Activated CD4-positive, alpha-beta T cell treated with anti-CD3 and anti-CD28 coated beads, Interleukin-2, amount 10 ng/mL, durations not matched to agents 24 days and 14 days (primary cell): ENCODE results near the gene ESPNL. TPM values are rescaled to one million over a fixed set of nuclear protein-coding genes. Genes with fewer than 3 reads are reported as not detected.
"Not testable (repeated sequence)": the region's sequence is repeated elsewhere in the genome, so short reads cannot be mapped to it uniquely, and the experiment has no call there.

ENCODE experiments used
- DNase-seq: peaks from one replicate; pipeline ENCODE4 v3.0.0; 2022
- H3K27ac Mint-ChIP-seq: one replicate; pipeline ENCODE4 v1.8.0; 2022; ENCODE audit warnings: mild to moderate bottlenecking, mixed read lengths
- H3K27me3 Mint-ChIP-seq: one replicate; pipeline ENCODE4 v1.8.0; 2022; ENCODE audit warnings: mixed read lengths
- H3K36me3 Mint-ChIP-seq: one replicate; pipeline ENCODE4 v1.8.0; 2022; ENCODE audit warnings: low read depth, mild to moderate bottlenecking, mixed read lengths
- H3K4me1 Mint-ChIP-seq: one replicate; pipeline ENCODE4 v1.8.0; 2021; ENCODE audit warnings: mixed read lengths
- H3K4me3 Mint-ChIP-seq: one replicate; pipeline ENCODE4 v1.8.0; 2022; ENCODE audit warnings: mild to moderate bottlenecking, moderate library complexity, mixed read lengths
- H3K9me3 Mint-ChIP-seq: one replicate; pipeline ENCODE4 v1.8.0; 2021; ENCODE audit warnings: mixed read lengths
- intact Hi-C: fragments of 100-400 bp; cut with micrococcal nuclease; formaldehyde crosslinking; loops from one replicate; pipeline ENCODE4 v1.15.1; 2023
- total RNA-seq: library from RNA; stranded (reverse); gene quantifications from 2 replicates; pipeline ENCODE4 v1.2.3, GENCODE V29; 2022

Gene ESPNL
- total RNA-seq, 1 donor from 2014 or later = 0.07 TPM

GRCh38 chr2:238066218-238066617 lies 33.9 kb upstream of the ESPNL start:
- Mint-ChIP-seq H3K4me1 (peaks cover 65% of the 10 kb centered on the region), H3K36me3 (peaks cover 78% of the 10 kb centered on the region), H3K9me3 (peaks cover 8% of the 10 kb centered on the region), H3K4me3 (peak overlapping the region; percentile 39), H3K27ac (peak overlapping the region; percentile 78), H3K27me3 (no peaks in the 10 kb centered on the region)
- intact Hi-C loops = no loop called here
- DNase-seq = no peak

DNA sequence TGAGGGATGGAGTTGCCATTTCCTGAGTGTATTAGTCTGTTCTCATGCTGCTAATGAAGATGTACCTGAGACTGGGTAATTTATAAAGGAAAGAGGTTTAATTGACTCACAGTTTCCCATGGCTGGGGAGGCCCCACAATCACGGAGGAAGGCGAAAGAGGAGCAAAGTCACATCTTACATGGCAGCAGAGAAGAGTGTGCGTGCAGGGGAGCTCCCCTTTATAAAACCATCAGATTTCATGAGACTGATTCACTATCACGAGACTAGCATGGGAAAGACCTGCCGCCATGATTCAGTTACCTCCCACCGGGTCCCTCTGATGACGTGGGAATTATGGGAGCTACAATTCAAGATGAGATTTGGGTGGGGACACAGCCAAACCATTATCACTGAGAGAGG lies 33.4 kb upstream of the ESPNL start:
- DNase-seq = not testable (repeated sequence)

DNA sequence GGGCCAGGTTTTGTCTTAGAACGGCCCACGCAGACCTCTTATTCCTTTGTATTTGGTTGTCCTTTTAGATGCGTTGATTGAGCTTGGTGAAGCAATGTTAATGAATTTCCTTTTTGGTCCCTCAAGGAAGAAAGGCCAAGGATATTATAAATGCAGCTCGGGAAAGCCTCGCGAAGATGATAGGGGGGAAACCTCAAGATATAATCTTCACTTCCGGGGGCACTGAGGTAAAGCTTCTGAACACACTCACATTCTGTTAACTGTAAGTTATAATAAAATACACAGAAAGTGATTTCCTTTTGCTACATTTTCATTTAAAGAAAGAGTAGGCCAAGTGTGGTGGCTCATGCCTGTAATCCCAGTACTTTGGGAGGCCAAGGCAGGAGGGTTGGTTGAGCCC lies 32.2 kb upstream of the ESPNL start:
- Mint-ChIP-seq H3K9me3 (peaks cover 18% of the 10 kb centered on the region), H3K36me3 (peaks cover 85% of the 10 kb centered on the region), H3K27me3 (no peaks in the 10 kb centered on the region), H3K27ac (peak overlapping the region; percentile 26), H3K4me3 (peak overlapping the region; percentile 39), H3K4me1 (peaks cover 58% of the 10 kb centered on the region)
- no peak for DNase-seq
- intact Hi-C loops = no loop called here

More for the DNA sequence above, 33.4 kb upstream of the ESPNL start:
- H3K27me3 Mint-ChIP-seq, H3K9me3 Mint-ChIP-seq, intact Hi-C loops: not testable (repeated sequence)
- peaks cover 64% of the 10 kb centered on the region for H3K4me1 Mint-ChIP-seq
- H3K27ac Mint-ChIP-seq = peak overlapping the region; percentile 78
- peaks cover 78% of the 10 kb centered on the region for H3K36me3 Mint-ChIP-seq
- H3K4me3 Mint-ChIP-seq = peak overlapping the region; percentile 39

DNA sequence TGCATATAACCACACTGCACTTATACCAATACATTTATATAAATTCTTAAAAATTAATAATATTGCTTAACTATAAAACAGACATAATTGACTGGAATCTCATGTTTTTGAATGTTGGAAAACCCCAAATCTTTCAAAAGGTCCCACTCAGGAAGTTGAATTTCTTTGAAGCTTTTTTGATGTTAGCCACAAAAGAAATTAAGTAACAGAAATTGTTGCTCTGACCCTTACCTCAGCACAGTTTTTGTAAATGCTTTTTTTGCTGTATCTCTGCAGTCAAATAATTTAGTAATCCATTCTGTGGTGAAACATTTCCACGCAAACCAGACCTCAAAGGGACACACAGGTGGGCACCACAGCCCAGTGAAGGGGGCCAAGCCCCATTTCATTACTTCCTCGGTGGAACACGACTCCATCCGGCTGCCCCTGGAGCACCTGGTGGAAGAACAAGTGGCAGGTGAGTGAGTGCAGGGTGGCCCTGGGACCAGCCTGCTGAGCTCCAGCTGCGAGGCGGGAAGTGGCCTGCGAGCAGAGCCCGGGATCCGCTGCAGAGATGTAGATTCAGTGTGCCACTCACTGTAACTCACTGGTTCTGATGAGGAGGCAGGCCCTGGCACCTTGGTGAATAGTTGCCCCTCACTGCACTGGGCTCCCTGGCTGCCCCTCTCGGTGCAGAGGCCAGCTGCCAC lies 31.0 kb upstream of the ESPNL start:
- H3K36me3 Mint-ChIP-seq = peaks cover 87% of the 10 kb centered on the region
- intact Hi-C loops = no loop called here
- H3K4me1 Mint-ChIP-seq = peaks cover 46% of the 10 kb centered on the region
- peak; percentile 69 for DNase-seq
- peak overlapping the region; percentile 68 for H3K4me3 Mint-ChIP-seq
- no peaks in the 10 kb centered on the region for H3K27me3 Mint-ChIP-seq
- H3K9me3 Mint-ChIP-seq = peaks cover 20% of the 10 kb centered on the region
- H3K27ac Mint-ChIP-seq = peak overlapping the region; percentile 70

GRCh38 chr2:238069877-238070276 lies 30.3 kb upstream of the ESPNL start:
- H3K4me3 Mint-ChIP-seq = peak overlapping the region; percentile 68
- DNase-seq = no peak
- no peak overlapping the region for H3K27ac Mint-ChIP-seq
- peaks cover 24% of the 10 kb centered on the region for H3K9me3 Mint-ChIP-seq
- intact Hi-C loops = no loop called here
- peaks cover 47% of the 10 kb centered on the region for H3K4me1 Mint-ChIP-seq
- no peaks in the 10 kb centered on the region for H3K27me3 Mint-ChIP-seq
- H3K36me3 Mint-ChIP-seq = peaks cover 88% of the 10 kb centered on the region

DNA sequence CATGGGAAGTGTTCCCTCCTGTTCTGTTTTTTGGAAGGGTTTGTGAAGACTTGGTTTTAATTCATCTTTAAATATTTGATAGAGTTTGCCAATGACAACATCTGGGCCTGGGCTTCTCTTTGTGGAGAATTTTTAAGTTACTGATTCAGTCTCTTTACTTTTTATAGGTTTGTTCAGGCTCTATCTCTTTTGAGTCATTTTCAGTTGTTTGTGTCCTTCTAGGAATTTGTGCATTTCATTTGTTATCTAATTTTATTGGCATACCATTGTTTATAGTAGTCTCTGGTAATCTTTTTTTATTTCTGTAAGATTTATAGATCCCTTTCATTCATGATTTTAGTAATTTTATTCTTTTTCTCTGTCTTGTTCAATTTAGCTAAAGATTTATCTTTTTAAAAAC lies 24.7 kb upstream of the ESPNL start:
- intact Hi-C loops = no loop called here
- Mint-ChIP-seq H3K36me3 (peaks cover 80% of the 10 kb centered on the region), H3K4me1 (peaks cover 19% of the 10 kb centered on the region), H3K27ac (peak overlapping the region; percentile 2), H3K4me3 (no peak overlapping the region), H3K27me3 (no peaks in the 10 kb centered on the region), H3K9me3 (peaks cover 26% of the 10 kb centered on the region)
- DNase-seq = no peak

DNA sequence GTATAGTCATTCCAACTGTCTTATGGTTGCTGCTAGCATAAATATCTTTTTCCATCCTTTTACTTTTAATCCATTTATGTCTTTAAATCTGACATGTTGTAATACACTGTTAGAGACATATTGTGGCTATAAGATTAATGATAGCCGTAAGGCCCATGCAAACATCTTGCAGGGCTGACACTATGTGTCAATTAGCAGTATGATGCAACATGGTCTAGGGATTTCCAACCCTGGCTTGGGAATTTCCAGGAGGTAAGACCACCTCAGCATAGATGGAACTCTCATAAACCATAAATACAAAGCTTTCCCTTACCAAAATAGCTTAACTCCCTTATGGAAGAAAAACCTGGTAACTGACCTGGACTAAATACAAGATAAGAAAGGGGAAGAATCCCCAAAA lies 22.8 kb upstream of the ESPNL start:
- no peak for DNase-seq
- Mint-ChIP-seq H3K4me3 (no peak overlapping the region), H3K27ac (no peak overlapping the region), H3K36me3 (peaks cover 87% of the 10 kb centered on the region), H3K4me1 (peaks cover 13% of the 10 kb centered on the region), H3K27me3 (no peaks in the 10 kb centered on the region), H3K9me3 (peaks cover 22% of the 10 kb centered on the region)
- intact Hi-C loops = no loop called here

- Mint-ChIP-seq H3K27ac (no peak overlapping the region), H3K9me3 (peaks cover 10% of the 10 kb centered on the region), H3K4me1 (peaks cover 10% of the 10 kb centered on the region), H3K4me3 (no peak overlapping the region), H3K27me3 (no peaks in the 10 kb centered on the region), H3K36me3 (peaks cover 83% of the 10 kb centered on the region)
- intact Hi-C loops = no loop called here
- DNase-seq = no peak
Measured at GRCh38 chr2:238079874-238080327, 20.2 kb upstream of the ESPNL start.

- Mint-ChIP-seq H3K4me1 (peaks cover 4% of the 10 kb centered on the region), H3K27me3 (no peaks in the 10 kb centered on the region), H3K36me3 (peaks cover 83% of the 10 kb centered on the region), H3K4me3 (no peak overlapping the region), H3K27ac (no peak overlapping the region), H3K9me3 (peaks cover 5% of the 10 kb centered on the region)
- DNase-seq = no peak
- intact Hi-C loops = no loop called here
Measured at GRCh38 chr2:238080518-238080917, 19.6 kb upstream of the ESPNL start.

DNA sequence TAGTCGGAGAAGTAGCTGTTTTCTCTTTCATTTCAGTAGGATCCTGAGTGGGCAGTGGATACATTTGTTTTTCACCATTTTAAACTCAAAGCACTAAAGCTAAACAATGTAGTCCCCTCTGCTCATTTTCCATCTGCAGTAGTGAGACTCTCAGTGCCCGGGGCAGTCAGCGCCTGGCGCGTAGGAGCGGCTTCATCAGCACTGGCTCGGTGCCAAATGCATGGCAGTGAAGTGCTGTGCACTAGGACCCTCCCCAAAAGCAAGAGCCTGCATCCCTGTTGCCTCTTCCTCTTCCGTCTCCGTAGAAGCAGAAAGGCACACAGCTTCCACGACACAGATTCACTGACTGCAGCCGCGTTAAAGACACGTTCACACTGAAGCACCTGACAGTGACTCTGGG lies 19.0 kb upstream of the ESPNL start:
- Mint-ChIP-seq H3K27me3 (no peaks in the 10 kb centered on the region), H3K4me3 (no peak overlapping the region), H3K36me3 (peaks cover 84% of the 10 kb centered on the region), H3K27ac (no peak overlapping the region), H3K4me1 (peaks cover 6% of the 10 kb centered on the region), H3K9me3 (peaks cover 5% of the 10 kb centered on the region)
- intact Hi-C loops = no loop called here
- no peak for DNase-seq

DNA sequence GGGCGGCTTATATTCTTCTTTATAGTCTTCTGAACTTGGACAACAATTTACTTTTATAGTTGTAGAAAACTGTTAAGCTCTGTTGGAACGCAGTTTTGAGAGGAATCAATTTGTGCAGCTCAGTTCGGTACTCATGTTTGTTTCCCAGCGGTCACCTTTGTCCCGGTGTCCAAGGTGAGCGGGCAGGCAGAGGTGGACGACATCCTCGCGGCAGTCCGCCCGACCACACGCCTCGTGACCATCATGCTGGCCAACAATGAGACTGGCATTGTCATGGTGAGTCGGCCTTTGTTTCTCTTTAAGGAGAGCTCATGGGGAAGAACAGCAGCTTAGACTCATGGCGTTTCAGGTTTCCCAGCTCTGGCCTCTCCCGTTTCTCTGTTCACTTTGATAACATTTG lies 18.6 kb upstream of the ESPNL start:
- Mint-ChIP-seq H3K4me3 (no peak overlapping the region), H3K9me3 (peaks cover 5% of the 10 kb centered on the region), H3K27me3 (no peaks in the 10 kb centered on the region), H3K27ac (no peak overlapping the region), H3K36me3 (peaks cover 83% of the 10 kb centered on the region), H3K4me1 (peaks cover 7% of the 10 kb centered on the region)
- no peak for DNase-seq
- intact Hi-C loops = no loop called here

GRCh38 chr2:238082151-238082550 lies 18.0 kb upstream of the ESPNL start:
- H3K27me3 Mint-ChIP-seq = no peaks in the 10 kb centered on the region
- H3K36me3 Mint-ChIP-seq = peaks cover 82% of the 10 kb centered on the region
- no peak overlapping the region for H3K27ac Mint-ChIP-seq
- no peak for DNase-seq
- no peak overlapping the region for H3K4me3 Mint-ChIP-seq
- peaks cover 11% of the 10 kb centered on the region for H3K4me1 Mint-ChIP-seq
- intact Hi-C loops = no loop called here
- H3K9me3 Mint-ChIP-seq = peaks cover 5% of the 10 kb centered on the region

DNA sequence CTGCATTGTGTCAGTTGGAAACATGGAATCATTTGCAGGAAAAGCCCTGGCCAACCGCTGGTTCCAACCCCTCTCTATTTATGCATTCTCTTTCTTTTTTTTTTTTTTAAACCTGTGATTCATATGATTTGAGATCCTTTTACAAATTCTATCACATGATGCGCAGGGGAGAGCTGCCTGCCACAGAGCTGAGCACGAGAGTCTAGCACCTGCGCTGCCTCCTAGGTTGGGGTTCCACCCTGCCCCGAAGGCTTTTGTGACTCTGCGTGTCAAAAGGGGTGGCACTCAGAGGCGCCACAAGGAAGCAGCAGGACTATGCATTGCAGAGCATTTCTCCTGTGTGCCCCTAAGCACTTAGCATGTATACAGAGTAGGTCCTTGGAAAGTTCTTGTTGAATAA lies 17.3 kb upstream of the ESPNL start:
- Mint-ChIP-seq H3K9me3 (peaks cover 5% of the 10 kb centered on the region), H3K4me1 (peaks cover 13% of the 10 kb centered on the region), H3K4me3 (no peak overlapping the region), H3K36me3 (peaks cover 81% of the 10 kb centered on the region), H3K27ac (no peak overlapping the region), H3K27me3 (no peaks in the 10 kb centered on the region)
- DNase-seq = no peak
- intact Hi-C loops = no loop called here

DNA sequence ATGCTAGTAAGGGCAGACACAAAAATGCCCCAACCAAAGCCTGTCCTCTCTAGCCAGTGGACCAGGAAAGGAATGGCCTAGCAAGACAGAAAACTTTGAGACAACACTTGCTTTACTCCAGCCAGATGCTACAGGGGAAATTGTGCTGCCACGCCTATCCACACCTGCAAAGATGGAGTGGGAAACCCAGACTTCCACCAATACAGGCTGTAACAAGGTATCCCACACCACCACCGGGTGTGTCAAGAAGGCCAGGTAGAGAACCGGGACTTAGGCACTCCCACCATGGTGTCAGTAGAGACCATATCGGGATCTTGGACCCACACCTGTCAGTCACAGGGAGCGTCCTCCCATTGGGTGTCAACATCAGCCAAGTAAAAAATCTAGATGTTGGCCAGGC lies 16.2 kb upstream of the ESPNL start:
- Mint-ChIP-seq H3K4me1 (peaks cover 13% of the 10 kb centered on the region), H3K27me3 (no peaks in the 10 kb centered on the region), H3K27ac (no peak overlapping the region), H3K4me3 (no peak overlapping the region), H3K36me3 (peaks cover 77% of the 10 kb centered on the region), H3K9me3 (peaks cover 5% of the 10 kb centered on the region)
- intact Hi-C loops = no loop called here
- no peak for DNase-seq

DNA sequence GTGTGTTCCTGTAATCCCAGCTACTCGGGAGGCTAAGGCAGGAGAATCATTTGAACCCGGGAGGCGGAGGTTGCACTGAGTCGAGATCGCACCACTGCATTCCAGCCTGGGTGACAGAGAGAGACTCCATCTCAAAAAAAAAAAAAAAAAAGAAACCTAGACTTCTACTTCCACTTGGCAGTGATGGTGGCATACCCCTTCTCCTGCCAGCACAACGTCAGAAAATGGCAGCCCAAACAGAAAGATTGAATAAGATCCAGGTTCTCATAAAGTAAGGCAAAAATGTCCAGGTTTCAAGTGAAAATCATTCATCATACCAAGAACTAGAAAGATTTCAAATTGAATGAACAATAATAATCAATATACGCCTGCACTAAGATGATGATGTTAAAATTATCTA lies 15.4 kb upstream of the ESPNL start:
- Mint-ChIP-seq H3K4me3 (no peak overlapping the region), H3K4me1 (peaks cover 12% of the 10 kb centered on the region), H3K27me3 (no peaks in the 10 kb centered on the region), H3K36me3 (peaks cover 76% of the 10 kb centered on the region), H3K27ac (no peak overlapping the region), H3K9me3 (peaks cover 3% of the 10 kb centered on the region)
- DNase-seq = no peak
- intact Hi-C loops = no loop called here
